GM18868 (cell line): ENCODE measurements around the gene TMEM182.

Source experiments
- ATAC-seq: cut with Tn5 transposase; IDR thresholded peaks from one replicate; pipeline ENCODE4 v1.9.1; 2021; ENCODE audit warnings: mild to moderate bottlenecking, moderate library complexity; ENCODE audit not compliant: unreplicated experiment

Gene TMEM182

DNA sequence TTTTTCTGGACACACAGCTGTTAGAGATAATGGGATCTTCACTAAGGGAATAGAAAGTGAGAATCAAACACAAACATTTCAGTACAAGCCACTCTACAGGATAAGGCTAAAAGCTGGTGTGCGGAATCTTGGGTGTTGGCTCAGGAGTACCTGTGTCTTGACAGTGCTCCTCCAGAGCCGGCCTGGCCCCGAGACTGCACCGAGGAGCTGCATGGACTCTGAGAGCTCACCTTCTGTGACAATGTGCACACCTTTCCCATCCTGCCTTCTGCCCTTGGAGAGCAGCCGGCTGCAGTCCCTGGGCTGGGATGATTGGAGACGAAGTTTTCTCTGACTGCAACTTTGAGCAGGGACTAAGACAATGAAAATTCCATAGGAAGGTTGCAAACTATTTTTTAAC, 89.1 kb downstream of the TMEM182 start:
- ATAC-seq = no peak

DNA sequence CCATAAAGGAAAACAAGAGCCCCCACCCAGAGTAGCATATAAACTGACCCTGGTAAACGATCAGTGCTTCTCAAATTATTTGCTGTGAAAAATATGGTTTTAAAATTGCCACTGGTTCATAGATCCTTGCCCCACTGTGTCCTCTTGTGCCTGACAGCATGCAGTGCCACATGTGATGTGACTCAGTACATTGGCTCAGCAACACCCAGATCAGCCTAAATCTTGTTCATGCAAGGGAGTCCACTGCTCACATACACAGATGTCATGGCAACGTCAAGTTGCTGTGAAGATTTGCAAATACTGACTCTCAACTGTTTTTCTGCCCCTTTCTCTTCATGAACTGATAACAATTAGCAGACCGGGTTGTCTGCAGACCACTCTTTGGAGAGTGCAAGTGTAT, 91.0 kb downstream of the TMEM182 start:
- ATAC-seq = no peak
